ENCODE data around the gene MED19. TPM values are rescaled to one million over a fixed set of nuclear protein-coding genes. Genes with fewer than 3 reads are reported as not detected.

The MED19 gene
- polyA plus RNA-seq, 3 donors, result 7.1 to 11.3 (median 9.2) TPM

GRCh38 chr11:57729479-57729878 lies 17.5 kb upstream of the MED19 start:
- intact Hi-C loops (cut with micrococcal nuclease), result no loop called here
- TF ChIP-seq, protein P1, sequence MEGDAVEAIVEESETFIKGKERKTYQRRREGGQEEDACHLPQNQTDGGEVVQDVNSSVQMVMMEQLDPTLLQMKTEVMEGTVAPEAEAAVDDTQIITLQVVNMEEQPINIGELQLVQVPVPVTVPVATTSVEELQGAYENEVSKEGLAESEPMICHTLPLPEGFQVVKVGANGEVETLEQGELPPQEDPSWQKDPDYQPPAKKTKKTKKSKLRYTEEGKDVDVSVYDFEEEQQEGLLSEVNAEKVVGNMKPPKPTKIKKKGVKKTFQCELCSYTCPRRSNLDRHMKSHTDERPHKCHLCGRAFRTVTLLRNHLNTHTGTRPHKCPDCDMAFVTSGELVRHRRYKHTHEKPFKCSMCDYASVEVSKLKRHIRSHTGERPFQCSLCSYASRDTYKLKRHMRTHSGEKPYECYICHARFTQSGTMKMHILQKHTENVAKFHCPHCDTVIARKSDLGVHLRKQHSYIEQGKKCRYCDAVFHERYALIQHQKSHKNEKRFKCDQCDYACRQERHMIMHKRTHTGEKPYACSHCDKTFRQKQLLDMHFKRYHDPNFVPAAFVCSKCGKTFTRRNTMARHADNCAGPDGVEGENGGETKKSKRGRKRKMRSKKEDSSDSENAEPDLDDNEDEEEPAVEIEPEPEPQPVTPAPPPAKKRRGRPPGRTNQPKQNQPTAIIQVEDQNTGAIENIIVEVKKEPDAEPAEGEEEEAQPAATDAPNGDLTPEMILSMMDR (IDR thresholded peaks at IDR 0.05), result no peak
- H3K36me3 ChIP-seq (replicated peaks in 1 of 2; ENCODE audit: control insufficient read depth in 1 of 2, insufficient read depth in 2 of 2, low read length in 2 of 2), result peaks cover 2 to 39% of the 10 kb centered on the region in 2 donors
- no peak overlapping the region for H3K9ac ChIP-seq (ENCODE audit: insufficient read depth, low read length, poor library complexity, severe bottlenecking)
- Mint-ChIP-seq H3K27ac (no peak overlapping the region), H3K9me3 (no peaks in the 10 kb centered on the region), H3K27me3 (ENCODE audit: low read depth in 3 of 3) (peaks cover 0 to 1% (median 0%) of the 10 kb centered on the region in 3 donors), H3K36me3 (peaks cover 12 to 27% of the 10 kb centered on the region in 2 donors), H3K4me1 (peaks cover 10% of the 10 kb centered on the region), H3K4me3 (no peak overlapping the region)
- DNase-seq, result no peak
- no peak overlapping the region for H3K4me3 ChIP-seq (replicated peaks in 1 of 3; ENCODE audit: low read depth in 2 of 3, low read length in 3 of 3)
- no peaks in the 10 kb centered on the region for H3K27me3 ChIP-seq (ENCODE audit: control insufficient read depth in 2 of 2, insufficient read depth in 2 of 2, low read length in 2 of 2)
- H2AFZ ChIP-seq (ENCODE audit: insufficient read depth, low read depth, low read length, poor library complexity, severe bottlenecking), result no peak overlapping the region
- no peaks in the 10 kb centered on the region for H3K9me3 ChIP-seq (replicated peaks in 1 of 2; ENCODE audit: control insufficient read depth in 1 of 2, insufficient read depth in 1 of 2, low read length in 2 of 2)
- no peak overlapping the region for H3K27ac ChIP-seq (ENCODE audit: low read depth in 1 of 2, low read length in 2 of 2)
- 100% methylated on average over 3 of the region's 7 CpGs for WGBS (ENCODE audit: insufficient coverage)
- no peaks in the 10 kb centered on the region for H3K4me1 ChIP-seq (ENCODE audit: control insufficient read depth in 1 of 2, insufficient read depth in 2 of 2, low read length in 2 of 2)
- peaks cover 89% of the 10 kb centered on the region for H3K79me2 ChIP-seq (ENCODE audit: insufficient read depth, low read length)
- no peak overlapping the region for H3K4me2 ChIP-seq (replicated peaks; ENCODE audit: extremely low read depth, low read length, poor library complexity, severe bottlenecking)
- H4K20me1 ChIP-seq (ENCODE audit: insufficient read depth, low read length), result peaks cover 54% of the 10 kb centered on the region

- no peak for DNase-seq
- Histone ChIP-seq H3K36me3 (replicated peaks in 1 of 2; ENCODE audit: control insufficient read depth in 1 of 2, insufficient read depth in 2 of 2, low read length in 2 of 2) (peaks cover 0 to 40% of the 10 kb centered on the region in 2 donors), H3K4me1 (ENCODE audit: control insufficient read depth in 1 of 2, insufficient read depth in 2 of 2, low read length in 2 of 2) (no peaks in the 10 kb centered on the region), H3K27ac (ENCODE audit: low read depth in 1 of 2, low read length in 2 of 2) (no peak overlapping the region), H2AFZ (ENCODE audit: insufficient read depth, low read depth, low read length, poor library complexity, severe bottlenecking) (no peak overlapping the region), H4K20me1 (ENCODE audit: insufficient read depth, low read length) (peaks cover 60% of the 10 kb centered on the region), H3K9ac (ENCODE audit: insufficient read depth, low read length, poor library complexity, severe bottlenecking) (no peak overlapping the region), H3K9me3 (replicated peaks in 1 of 2; ENCODE audit: control insufficient read depth in 1 of 2, insufficient read depth in 1 of 2, low read length in 2 of 2) (no peaks in the 10 kb centered on the region), H3K79me2 (ENCODE audit: insufficient read depth, low read length) (peaks cover 92% of the 10 kb centered on the region), H3K27me3 (ENCODE audit: control insufficient read depth in 2 of 2, insufficient read depth in 2 of 2, low read length in 2 of 2) (no peaks in the 10 kb centered on the region), H3K4me3 (replicated peaks in 1 of 3; ENCODE audit: low read depth in 2 of 3, low read length in 3 of 3) (no peak overlapping the region), H3K4me2 (replicated peaks; ENCODE audit: extremely low read depth, low read length, poor library complexity, severe bottlenecking) (no peak overlapping the region)
- intact Hi-C loops (cut with micrococcal nuclease), result no loop called here
- Mint-ChIP-seq H3K27ac (peak overlapping the region in 3 of 7 donors; percentile 23 to 43 (median 30)), H3K4me3 (no peak overlapping the region), H3K9me3 (no peaks in the 10 kb centered on the region), H3K27me3 (ENCODE audit: low read depth in 3 of 3) (peaks cover 0 to 1% (median 0%) of the 10 kb centered on the region in 3 donors), H3K4me1 (peaks cover 10% of the 10 kb centered on the region), H3K36me3 (peaks cover 8 to 21% of the 10 kb centered on the region in 2 donors)
- WGBS (ENCODE audit: insufficient coverage), result 100% methylated on average over 1 of the region's 7 CpGs
- TF ChIP-seq, protein P1 (IDR thresholded peaks at IDR 0.05), result no peak
Measured at GRCh38 chr11:57728829-57729228, 16.8 kb upstream of the MED19 start.

Measured in CD14-positive monocyte (primary cell).